Dedifferentiated amniotic fluid mesenchymal stem cell (primary cell): ENCODE results near the gene ANKS1A.
A peak's percentile ranks its signal among the peaks of the same experiment; 100 is the strongest.

ENCODE experiments used
- DNase-seq: peaks from one replicate; pipeline ENCODE4 v3.0.0-alpha.2; 2016; ENCODE audit errors: extremely low spot score

Gene ANKS1A

DNA sequence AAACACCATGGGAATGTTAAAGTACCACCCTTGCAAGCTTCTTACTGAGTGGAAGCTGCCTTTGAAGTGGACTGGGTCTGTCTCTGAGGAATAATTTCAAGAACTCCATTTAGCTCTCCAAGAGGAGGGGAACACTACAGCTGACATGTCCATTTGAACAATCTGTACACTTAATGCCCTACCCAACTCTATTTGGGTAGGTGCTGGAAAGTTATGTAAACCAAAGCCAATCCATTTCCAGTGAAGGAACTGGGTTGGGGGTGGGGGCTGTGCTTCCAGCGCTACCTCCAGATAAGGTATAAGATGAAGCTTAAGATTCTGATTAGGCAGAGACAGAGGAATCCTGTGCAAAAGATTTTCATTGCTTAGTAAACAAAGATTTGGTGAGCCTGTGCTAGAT, 130.1 kb downstream of the ANKS1A start:
- DNase-seq, result no peak

DNA sequence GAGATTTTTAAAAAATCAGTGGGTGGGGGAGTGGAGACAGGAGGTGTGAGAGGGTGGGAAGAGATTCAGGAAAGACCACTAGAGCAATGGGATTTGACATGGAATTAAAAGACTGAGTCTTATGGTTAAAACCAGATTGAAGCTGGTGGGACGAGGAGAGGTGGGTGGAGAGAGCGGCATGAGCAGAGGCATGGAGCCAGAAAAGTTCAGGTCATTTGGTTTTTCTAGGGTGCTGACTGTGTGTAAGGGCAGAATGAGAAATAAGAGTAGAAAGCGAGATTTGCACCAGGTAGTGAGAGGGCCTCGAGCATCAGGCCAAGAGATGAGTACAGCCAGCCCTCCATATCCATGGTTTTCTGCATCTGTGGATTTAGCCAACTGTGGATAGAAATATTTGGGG, 130.8 kb downstream of the ANKS1A start:
- DNase-seq, result no peak

DNA sequence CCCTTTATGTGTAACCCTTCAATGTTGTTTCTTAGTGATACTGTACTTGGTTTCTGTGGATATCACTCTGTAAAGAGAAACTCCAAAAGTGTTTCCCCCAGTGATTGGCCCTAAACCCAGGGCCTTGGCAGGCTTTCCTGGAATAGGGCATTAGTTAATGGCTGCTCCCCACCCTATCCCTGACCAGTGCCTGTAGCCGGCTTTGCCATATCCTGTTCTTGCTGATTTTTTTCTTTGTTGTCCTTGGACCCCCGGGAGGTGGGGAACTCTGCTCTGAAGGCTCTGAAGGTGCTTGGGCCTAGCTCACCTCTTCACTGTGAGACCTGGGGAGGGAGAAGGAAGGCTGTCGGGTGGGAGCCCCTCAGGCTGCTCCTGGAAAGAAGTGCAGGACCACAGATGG, 131.9 kb downstream of the ANKS1A start:
- no peak for DNase-seq

GRCh38 chr6:35023091-35024000, 134.3 kb downstream of the ANKS1A start:
- no peak for DNase-seq

DNA sequence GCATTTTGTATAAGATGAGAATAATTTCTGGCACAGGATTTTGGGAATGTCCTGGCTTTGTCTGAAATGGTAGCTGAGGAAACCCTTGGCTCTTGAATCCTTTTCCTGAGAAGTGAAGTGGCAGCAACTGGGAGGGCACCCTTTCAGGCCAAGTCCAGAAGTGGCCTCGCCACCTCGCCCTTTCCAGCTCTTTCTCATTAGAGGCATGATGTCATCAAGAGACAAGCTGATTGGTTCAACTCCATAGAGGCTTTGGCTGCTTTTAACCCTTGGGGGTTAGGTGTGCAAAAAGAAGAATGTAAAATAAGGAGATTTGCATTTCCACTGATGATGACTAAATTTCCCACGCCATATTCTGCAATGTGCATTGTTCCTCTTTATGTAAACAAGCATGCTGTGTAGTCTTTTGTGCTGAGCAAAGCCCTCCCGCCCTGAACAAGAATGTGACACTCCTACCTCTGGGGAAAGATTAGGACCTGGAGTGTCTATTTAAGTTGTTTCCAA, 135.5 kb downstream of the ANKS1A start:
- peak; percentile 38 for DNase-seq

DNA sequence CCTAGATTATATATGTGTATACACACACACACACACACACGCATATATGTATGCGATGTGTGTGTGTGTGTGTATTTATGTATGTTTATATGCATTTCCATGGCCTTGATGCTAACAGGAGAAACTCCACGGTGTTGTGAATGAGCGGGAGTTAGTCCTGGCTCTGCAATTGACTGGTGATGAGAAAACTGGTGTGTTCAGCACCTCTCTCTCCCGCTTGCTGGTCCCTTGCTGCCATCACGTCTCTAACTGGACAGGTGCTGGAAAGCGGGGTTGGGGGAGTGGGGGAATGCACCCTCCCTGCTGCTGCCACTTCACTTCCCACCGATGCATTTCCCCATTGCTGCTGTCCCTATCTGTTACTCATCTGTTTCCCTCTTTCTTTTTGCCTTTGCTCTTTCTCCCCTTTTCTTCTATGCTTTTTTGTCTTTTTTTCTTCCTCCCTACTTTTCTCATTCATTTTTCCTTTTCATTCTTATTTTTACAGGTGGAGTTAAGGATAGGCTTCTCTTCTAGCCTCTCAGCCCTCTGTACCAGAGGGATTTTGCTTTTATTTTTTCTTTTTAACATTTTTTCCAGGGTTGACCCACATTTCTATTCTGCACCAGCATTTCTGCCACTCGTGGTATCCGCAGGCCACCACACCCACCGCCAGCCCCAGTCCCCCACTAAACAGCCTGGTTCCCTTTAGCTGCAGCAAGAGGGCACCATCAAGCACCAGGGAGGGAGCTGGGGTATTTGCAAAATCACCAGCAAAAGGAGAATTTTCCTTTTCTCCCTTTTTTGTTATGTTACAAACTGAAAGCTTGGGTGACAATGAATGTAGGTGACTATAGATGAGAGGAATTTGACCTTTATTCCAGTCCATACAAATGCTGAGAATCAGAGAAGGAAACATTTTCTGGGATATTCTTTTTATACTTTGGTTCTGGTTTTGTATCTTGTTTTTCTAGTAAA, 136.5 kb downstream of the ANKS1A start:
- no peak for DNase-seq

DNA sequence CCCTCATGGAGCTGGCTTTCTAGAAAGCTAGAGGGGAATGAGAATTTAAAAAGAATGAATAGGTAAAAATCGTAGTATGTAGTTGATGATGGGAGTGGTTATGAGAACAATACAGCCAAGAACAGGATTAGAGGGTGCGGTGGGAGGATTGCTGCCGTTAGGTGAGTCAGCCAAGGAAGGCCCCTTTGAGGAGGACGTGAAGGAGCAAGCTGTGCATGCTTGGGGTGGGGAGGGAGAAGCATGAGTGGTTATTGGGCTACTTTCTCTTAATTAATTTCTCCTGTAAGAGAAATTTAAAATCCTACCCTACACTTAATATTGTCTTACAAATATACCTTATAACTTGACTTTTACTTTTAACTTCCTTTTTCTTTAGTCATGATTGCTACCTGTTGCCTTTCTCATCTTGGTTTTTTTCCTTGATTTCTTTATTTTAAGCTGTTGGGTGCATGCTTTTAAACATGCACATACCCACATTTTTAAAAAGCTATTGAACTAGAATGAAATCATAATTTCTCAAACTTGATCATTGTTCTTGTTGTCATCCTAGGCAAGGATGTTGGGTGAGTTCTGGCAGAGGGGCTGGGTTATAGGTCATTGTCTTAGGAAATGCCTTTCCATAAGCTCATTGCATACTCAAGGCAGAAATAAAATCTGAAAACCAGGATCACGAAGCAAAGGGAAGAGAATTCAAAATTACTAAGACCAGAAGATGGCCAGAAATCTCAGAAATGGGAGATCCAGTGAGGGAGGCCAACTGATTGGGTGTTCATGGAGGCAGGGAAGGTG, 137.6 kb downstream of the ANKS1A start:
- DNase-seq, result no peak

DNA sequence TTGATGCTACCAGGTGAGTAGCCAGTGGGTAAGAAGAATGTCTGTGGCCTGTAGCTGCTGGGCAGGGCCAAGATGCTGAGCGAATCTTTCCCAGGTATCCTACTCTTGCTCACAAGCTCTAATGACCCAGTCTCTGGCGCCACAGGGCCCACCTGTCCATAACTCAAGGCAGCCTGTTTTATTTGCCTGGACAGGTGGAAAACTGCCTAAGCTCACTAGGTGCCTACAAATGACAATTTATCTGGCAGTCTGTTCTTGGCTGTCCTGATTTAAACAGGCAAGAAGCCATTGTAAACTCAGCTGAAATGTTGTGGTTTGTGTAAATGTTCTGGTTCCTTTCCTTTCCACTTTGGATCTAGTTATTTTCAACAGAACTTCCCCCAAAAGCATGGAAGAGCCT, 138.8 kb downstream of the ANKS1A start:
- no peak for DNase-seq

- DNase-seq, result no peak
Observed at GRCh38 chr6:35028781-35029769, 140.0 kb downstream of the ANKS1A start.

DNA sequence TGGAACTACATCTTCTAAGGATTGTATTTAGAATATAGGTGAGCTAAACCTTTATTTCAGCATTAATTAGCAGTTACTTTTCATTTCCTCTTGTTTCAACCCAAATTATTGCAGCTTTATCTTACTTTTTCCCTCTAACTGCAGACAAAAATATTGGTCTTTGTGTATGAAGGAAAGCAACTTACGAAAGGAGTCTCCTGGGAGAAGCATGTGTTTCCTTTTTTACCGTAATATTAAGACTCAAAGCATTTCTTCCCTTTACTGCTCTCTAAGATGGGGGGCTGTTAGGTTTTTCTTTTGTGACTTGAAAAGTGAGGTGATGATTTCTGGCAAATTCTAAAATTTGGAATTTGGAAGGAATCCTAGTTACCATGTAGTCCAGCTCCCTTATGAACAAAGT, 141.0 kb downstream of the ANKS1A start:
- DNase-seq, result no peak

- no peak for DNase-seq
Observed at GRCh38 chr6:35031611-35032529, 142.8 kb downstream of the ANKS1A start.

DNA sequence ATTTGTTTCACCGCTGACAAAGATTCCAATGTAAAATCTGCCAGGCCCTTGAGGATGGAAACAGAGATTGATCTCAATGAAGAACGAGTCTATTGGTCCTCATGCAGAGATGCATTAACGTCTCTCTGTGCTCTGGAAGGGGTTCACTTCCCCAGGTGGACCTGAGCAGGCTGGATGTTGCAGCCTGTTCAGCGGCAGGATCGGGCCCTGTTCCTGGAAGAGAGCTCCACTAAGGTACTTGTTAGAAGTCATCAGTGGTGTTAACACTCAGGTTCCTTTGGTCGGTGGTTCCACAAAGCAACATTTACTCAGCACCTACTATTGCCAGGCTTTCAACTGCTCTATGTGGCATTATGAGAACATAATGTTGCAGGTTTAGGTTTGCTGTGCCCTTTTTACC, 144.6 kb downstream of the ANKS1A start:
- no peak for DNase-seq

DNA sequence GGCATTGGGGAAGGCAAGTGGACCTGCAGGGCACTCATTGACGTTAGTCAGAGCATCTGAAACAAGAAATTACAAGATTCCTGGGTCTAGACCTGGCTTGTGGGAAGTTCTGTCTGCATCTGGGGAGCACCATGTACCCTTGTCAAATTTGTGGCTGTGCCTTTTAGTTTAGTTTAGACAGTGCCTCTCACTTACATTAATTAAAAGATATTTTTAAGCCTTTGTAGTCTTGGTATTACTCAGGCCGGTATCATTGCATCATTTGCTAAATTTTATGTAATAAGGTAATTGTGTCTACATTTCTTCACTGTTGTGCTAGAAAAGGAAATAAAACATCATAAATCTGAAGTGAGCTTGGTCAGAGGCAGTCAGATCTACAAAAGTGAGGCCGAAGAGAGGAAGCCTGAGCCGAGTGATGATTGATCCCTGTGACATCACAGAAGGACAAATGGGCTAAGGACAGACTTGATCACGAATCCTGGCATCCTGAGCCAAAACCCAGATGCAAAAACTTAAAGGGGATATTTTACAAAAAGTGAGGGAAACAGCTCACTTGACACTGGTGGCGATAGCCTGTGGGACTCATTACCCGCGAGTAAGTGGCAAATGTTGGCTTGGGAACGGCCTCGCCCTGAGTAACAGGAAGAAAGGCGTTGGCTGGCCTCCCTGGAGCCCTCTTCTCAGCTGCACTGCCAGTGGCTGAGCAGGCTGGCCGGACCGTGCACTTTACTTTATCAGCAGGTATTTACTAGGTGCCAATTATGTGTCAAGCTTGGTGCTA, 145.5 kb downstream of the ANKS1A start:
- no peak for DNase-seq

GRCh38 chr6:35035481-35036030, 146.5 kb downstream of the ANKS1A start:
- no peak for DNase-seq

- no peak for DNase-seq
Observed at GRCh38 chr6:35036059-35036827, 147.2 kb downstream of the ANKS1A start.

- no peak for DNase-seq
Observed at GRCh38 chr6:35036828-35037663, 148.0 kb downstream of the ANKS1A start.

- DNase-seq, result no peak
Observed at GRCh38 chr6:35037664-35038038, 148.6 kb downstream of the ANKS1A start.
